HCT116 (cell line): ENCODE measurements around the gene PDSS2.

Experiments
- EZH2 ChIP-seq: fragments of 200-600 bp; sonication (generic); IDR thresholded peaks from 2 replicates; pipeline ENCODE4 v1.6.1; 2017; ENCODE audit warnings: antibody characterized with exemption, mixed run types
- POLR2A ChIP-seq: IDR thresholded peaks from 2 replicates; pipeline ENCODE4 v1.7.0; 2011; ENCODE audit warnings: borderline replicate concordance; ENCODE audit not compliant: insufficient read depth, insufficient read length; ENCODE audit errors: extremely low read depth
- ZNF274 ChIP-seq: fragments of 200-500 bp; sonication (Bioruptor generic); IDR thresholded peaks from 2 replicates; pipeline ENCODE4 v1.6.1; 2014; ENCODE audit warnings: mild to moderate bottlenecking, low read depth, low read length, inconsistent platforms
- TF ChIP-seq, protein P1 (sequence below), 3 experiments: fragments of 200-600 bp in 1 of 3; sonication (generic) in 1 of 3; IDR thresholded peaks in 2 of 3; conservative IDR thresholded peaks in 1 of 3; 2 replicates each; pipeline ENCODE4 v1.5.1; 2012 to 2017; ENCODE audit warnings: low read depth in 2 of 3, low read length in 2 of 3, antibody characterized with exemption in 1 of 3, borderline replicate concordance in 1 of 3, control low read depth in 1 of 3, mild to moderate bottlenecking in 1 of 3, mixed read lengths in 1 of 3, mixed run types in 1 of 3, moderate library complexity in 1 of 3; ENCODE audit not compliant: insufficient read depth in 1 of 3
- TF ChIP-seq, protein P2 (sequence below): IDR thresholded peaks from 2 replicates; pipeline ENCODE4 v1.6.1; 2012

DNA sequence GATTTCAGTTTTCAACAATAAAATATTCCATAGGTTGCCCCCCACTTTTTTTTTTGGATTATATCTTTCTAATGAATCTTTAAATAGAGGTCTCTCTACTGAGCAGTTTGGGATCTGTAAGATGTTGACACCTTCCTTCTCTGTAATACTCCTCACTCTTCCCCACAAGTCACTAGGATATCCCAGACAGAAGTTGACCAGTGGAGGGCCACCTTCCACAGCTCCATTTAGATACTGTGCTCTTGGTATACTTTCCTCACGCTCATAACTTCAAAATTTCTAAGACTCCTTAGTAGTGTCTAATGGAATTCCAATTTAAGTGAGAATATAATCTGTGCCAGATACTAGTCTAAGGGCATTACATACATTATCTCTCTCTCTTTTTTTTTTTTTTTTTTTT is 185.1 kb downstream of the PDSS2 start:
- TF ChIP-seq, protein P1, sequence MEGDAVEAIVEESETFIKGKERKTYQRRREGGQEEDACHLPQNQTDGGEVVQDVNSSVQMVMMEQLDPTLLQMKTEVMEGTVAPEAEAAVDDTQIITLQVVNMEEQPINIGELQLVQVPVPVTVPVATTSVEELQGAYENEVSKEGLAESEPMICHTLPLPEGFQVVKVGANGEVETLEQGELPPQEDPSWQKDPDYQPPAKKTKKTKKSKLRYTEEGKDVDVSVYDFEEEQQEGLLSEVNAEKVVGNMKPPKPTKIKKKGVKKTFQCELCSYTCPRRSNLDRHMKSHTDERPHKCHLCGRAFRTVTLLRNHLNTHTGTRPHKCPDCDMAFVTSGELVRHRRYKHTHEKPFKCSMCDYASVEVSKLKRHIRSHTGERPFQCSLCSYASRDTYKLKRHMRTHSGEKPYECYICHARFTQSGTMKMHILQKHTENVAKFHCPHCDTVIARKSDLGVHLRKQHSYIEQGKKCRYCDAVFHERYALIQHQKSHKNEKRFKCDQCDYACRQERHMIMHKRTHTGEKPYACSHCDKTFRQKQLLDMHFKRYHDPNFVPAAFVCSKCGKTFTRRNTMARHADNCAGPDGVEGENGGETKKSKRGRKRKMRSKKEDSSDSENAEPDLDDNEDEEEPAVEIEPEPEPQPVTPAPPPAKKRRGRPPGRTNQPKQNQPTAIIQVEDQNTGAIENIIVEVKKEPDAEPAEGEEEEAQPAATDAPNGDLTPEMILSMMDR (IDR thresholded peaks at IDR 0.05 in 2 of 3, conservative IDR thresholded peaks at IDR 0.05 in 1 of 3; ENCODE audit: borderline replicate concordance in 1 of 3, insufficient read depth in 1 of 3, low read depth in 2 of 3, low read length in 2 of 3) = no peak
- TF ChIP-seq EZH2 (no peak), POLR2A (no peak), ZNF274 (no peak)
- TF ChIP-seq, protein P2, sequence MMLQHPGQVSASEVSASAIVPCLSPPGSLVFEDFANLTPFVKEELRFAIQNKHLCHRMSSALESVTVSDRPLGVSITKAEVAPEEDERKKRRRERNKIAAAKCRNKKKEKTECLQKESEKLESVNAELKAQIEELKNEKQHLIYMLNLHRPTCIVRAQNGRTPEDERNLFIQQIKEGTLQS = no peak
